Measurements from ENCODE around the gene WNT3. TPM values are rescaled to one million over a fixed set of nuclear protein-coding genes. Genes with fewer than 3 reads are reported as not detected.

The WNT3 gene
- total RNA-seq, 3 donors from 2014 or later (not counting 1 experiment from before 2014, with no cell fraction given) = 0.07 to 1.4 (median 0.30) TPM

DNA sequence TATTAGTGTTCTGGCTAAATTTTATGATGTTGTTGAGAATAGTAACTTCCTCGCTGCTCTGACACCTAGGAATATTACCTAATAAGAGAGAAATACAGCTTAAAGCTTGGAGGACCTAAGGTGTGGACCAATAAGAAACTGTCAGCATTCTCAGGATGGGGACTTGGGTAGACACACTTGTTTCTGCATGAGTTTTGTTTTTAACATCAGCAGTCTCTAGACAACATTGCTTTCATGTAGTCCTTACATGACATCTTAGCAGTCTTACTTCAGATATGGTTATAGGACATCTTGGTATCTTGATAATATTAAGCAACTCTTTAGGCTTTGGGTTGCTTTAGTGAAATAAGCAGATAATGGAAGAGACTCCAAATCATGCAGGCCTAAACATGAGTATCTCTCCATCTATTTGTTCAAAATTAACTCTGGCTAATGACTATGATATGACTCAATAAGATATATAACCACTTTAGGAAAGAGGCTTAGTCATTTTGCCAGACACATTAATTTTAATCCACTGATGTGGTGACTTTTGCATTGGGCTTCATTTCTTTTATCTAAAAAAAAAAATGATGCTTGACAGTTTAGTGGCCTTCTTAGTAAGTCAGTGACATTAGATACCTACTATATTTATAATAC, 84.5 kb downstream of the WNT3 start:
- H3K4me1 ChIP-seq (ENCODE audit: control insufficient read depth, insufficient read depth, low read length) = no peaks in the 10 kb centered on the region
- H3K4me3 ChIP-seq (ENCODE audit: low read length) = no peak overlapping the region
- H3K27me3 ChIP-seq (ENCODE audit: control insufficient read depth, insufficient read depth, low read length) = no peaks in the 10 kb centered on the region
- intact Hi-C loops (cut with micrococcal nuclease) = no loop called here
- Mint-ChIP-seq H3K4me3 (no peak overlapping the region), H3K27me3 (ENCODE audit: low read depth in 2 of 2) (no peaks in the 10 kb centered on the region), H3K4me1 (no peaks in the 10 kb centered on the region), H3K36me3 (peaks cover 7% of the 10 kb centered on the region), H3K27ac (no peak overlapping the region), H3K9me3 (no peaks in the 10 kb centered on the region)
- TF ChIP-seq, protein P1, sequence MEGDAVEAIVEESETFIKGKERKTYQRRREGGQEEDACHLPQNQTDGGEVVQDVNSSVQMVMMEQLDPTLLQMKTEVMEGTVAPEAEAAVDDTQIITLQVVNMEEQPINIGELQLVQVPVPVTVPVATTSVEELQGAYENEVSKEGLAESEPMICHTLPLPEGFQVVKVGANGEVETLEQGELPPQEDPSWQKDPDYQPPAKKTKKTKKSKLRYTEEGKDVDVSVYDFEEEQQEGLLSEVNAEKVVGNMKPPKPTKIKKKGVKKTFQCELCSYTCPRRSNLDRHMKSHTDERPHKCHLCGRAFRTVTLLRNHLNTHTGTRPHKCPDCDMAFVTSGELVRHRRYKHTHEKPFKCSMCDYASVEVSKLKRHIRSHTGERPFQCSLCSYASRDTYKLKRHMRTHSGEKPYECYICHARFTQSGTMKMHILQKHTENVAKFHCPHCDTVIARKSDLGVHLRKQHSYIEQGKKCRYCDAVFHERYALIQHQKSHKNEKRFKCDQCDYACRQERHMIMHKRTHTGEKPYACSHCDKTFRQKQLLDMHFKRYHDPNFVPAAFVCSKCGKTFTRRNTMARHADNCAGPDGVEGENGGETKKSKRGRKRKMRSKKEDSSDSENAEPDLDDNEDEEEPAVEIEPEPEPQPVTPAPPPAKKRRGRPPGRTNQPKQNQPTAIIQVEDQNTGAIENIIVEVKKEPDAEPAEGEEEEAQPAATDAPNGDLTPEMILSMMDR (IDR thresholded peaks at IDR 0.05) = no peak
- ATAC-seq (no peak), DNase-seq (no peak)
- H3K27ac ChIP-seq (ENCODE audit: low read length) = no peak overlapping the region
- no peaks in the 10 kb centered on the region for H3K9me3 ChIP-seq (ENCODE audit: control insufficient read depth, insufficient read depth, low read length)
- H3K36me3 ChIP-seq (ENCODE audit: control insufficient read depth, insufficient read depth, low read length) = peaks cover 14% of the 10 kb centered on the region
- no CpG with 5 or more reads among the region's 1 CpG for WGBS (ENCODE audit: insufficient coverage)

DNA sequence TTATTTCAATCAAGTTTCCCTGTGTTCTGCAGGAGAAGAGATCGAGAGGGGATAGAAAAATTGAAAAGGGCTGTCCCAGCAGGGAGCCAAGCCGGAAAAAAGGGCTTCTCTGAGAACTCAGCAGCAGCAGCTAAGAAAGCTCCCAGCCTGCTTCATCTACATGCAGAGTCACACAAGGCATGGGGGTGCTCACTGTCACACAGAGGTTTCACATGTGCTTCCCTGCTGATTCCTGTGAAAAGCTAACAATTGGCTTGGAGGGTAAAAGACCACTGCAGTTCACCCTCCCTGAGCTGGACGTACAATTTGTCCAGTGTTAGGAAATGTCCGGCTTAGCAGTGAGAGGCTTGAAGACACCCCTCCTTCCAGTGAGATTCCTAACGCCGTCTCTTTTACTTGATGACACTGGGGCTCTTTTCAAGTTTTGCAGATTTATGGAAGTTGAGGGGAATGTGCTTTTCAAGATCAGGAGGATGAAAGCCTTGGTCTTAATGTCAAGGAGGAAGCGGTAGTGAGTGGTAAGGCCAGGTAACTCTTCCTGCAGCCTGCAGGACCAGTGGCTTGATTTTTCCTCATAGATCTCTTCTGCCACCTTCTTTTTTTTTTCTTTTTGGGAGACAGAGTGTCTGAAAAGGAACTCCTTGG, 85.6 kb downstream of the WNT3 start:
- Histone ChIP-seq H3K4me3 (ENCODE audit: low read length) (no peak overlapping the region), H3K4me1 (ENCODE audit: control insufficient read depth, insufficient read depth, low read length) (no peaks in the 10 kb centered on the region), H3K27me3 (ENCODE audit: control insufficient read depth, insufficient read depth, low read length) (no peaks in the 10 kb centered on the region), H3K9me3 (ENCODE audit: control insufficient read depth, insufficient read depth, low read length) (no peaks in the 10 kb centered on the region), H3K36me3 (ENCODE audit: control insufficient read depth, insufficient read depth, low read length) (peaks cover 16% of the 10 kb centered on the region), H3K27ac (ENCODE audit: low read length) (no peak overlapping the region)
- DNase-seq (no peak), ATAC-seq (no peak)
- Mint-ChIP-seq H3K4me3 (no peak overlapping the region), H3K36me3 (peaks cover 7% of the 10 kb centered on the region), H3K27ac (no peak overlapping the region), H3K4me1 (no peaks in the 10 kb centered on the region), H3K27me3 (ENCODE audit: low read depth in 2 of 2) (no peaks in the 10 kb centered on the region), H3K9me3 (no peaks in the 10 kb centered on the region)
- TF ChIP-seq, protein P1 (IDR thresholded peaks at IDR 0.05) = no peak
- intact Hi-C loops (cut with micrococcal nuclease) = no loop called here
- WGBS (ENCODE audit: insufficient coverage) = 91% methylated on average over 7 of the region's 7 CpGs

DNA sequence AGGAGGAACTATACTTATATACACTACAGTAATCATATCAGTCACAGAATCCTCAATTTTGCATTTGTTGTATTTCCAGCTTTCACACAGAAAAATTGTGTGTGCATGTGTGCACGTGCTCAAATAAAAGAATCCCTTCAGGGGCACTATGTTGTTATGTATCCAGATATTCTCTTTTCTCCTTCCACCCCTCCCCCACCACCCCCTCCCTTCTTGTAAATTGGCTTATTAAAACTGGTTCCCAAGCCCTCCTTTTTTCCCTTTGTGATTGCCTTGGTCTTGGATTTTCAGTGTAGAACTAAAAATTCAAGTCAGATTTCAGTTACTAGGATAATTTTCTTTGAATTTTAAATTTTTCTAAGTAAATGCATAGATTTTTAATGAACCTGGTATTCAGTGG, 86.3 kb downstream of the WNT3 start:
- TF ChIP-seq, protein P1 (IDR thresholded peaks at IDR 0.05) = no peak
- ATAC-seq (no peak), DNase-seq (no peak)
- no peaks in the 10 kb centered on the region for H3K9me3 ChIP-seq (ENCODE audit: control insufficient read depth, insufficient read depth, low read length)
- H3K4me3 ChIP-seq (ENCODE audit: low read length) = no peak overlapping the region
- WGBS (ENCODE audit: insufficient coverage) = no CpG with 5 or more reads among the region's 1 CpG
- no peak overlapping the region for H3K27ac ChIP-seq (ENCODE audit: low read length)
- Mint-ChIP-seq H3K27ac (no peak overlapping the region), H3K4me3 (no peak overlapping the region), H3K27me3 (ENCODE audit: low read depth in 2 of 2) (no peaks in the 10 kb centered on the region), H3K9me3 (no peaks in the 10 kb centered on the region), H3K4me1 (no peaks in the 10 kb centered on the region), H3K36me3 (peaks cover 7% of the 10 kb centered on the region)
- no peaks in the 10 kb centered on the region for H3K27me3 ChIP-seq (ENCODE audit: control insufficient read depth, insufficient read depth, low read length)
- no peaks in the 10 kb centered on the region for H3K4me1 ChIP-seq (ENCODE audit: control insufficient read depth, insufficient read depth, low read length)
- intact Hi-C loops (cut with micrococcal nuclease) = no loop called here
- peaks cover 19% of the 10 kb centered on the region for H3K36me3 ChIP-seq (ENCODE audit: control insufficient read depth, insufficient read depth, low read length)

Data from natural killer cell (primary cell).